Tibial artery (tissue), 4 donors: Measurements from ENCODE around the gene SYS1.

Experiments
- DNase-seq, 2 donors: peaks; one replicate each; pipeline ENCODE4 v3.0.0-alpha.2; 2019
- H3K27ac ChIP-seq, 2 donors: fragments of 200-600 bp; sonication (generic) in 1 of 2; 1 replicate in 1 of 2; 2 replicates in 1 of 2; pipeline ENCODE4 v1.5.1; 2018 to 2019; ENCODE audit warnings: mild to moderate bottlenecking in 1 of 2
- H3K27me3 ChIP-seq, 2 donors: fragments of 200-600 bp; sonication (generic) in 1 of 2; one replicate each; pipeline versions ENCODE4 v1.5.1 to v1.6.0; 2016 to 2019
- H3K36me3 ChIP-seq, 3 donors: fragments of 200-600 bp; sonication (generic) in 2 of 3; one replicate each; pipeline ENCODE4 v1.5.1; 2016 to 2019; ENCODE audit warnings: mild to moderate bottlenecking in 2 of 3
- H3K4me1 ChIP-seq, 4 donors: fragments of 200-600 bp; sonication (generic) in 2 of 4; 1 replicate in 3 of 4; 2 replicates in 1 of 4; pipeline ENCODE4 v1.5.1; 2016 to 2019
- H3K4me3 ChIP-seq, 2 donors: fragments of 200-600 bp; sonication (generic) in 1 of 2; 1 replicate in 1 of 2; 2 replicates in 1 of 2; pipeline ENCODE4 v1.5.1; 2018 to 2019; ENCODE audit warnings: mild to moderate bottlenecking in 2 of 2
- H3K9me3 ChIP-seq, 3 donors: fragments of 200-600 bp; sonication (generic) in 1 of 3; one replicate each; pipeline ENCODE4 v1.5.1; 2016 to 2019
- CTCF ChIP-seq, 2 experiments: fragments of 200-600 bp in 1 of 2; fragments of 450-650 bp in 1 of 2; IDR thresholded peaks; one replicate each; pipeline ENCODE4 v1.5.1; 2017 to 2019; ENCODE audit warnings: antibody characterized with exemption in 2 of 2, mild to moderate bottlenecking in 1 of 2, moderate library complexity in 1 of 2
- intact Hi-C: fragments of 100-400 bp; cut with DNase I; formaldehyde crosslinking; loops from one replicate; pipeline ENCODE4 v1.15.0; 2023; ENCODE audit warnings: low total_unique reads

The SYS1 gene

GRCh38 chr20:45325371-45325770, 37.6 kb upstream of the SYS1 start:
- no peak for DNase-seq
- H3K27me3 ChIP-seq = no peaks in the 10 kb centered on the region
- H3K4me3 ChIP-seq = no peak overlapping the region
- H3K9me3 ChIP-seq = no peaks in the 10 kb centered on the region
- no peak for TF ChIP-seq CTCF (IDR thresholded peaks at IDR 0.05)
- peaks cover 36 to 60% (median 46%) of the 10 kb centered on the region in 3 donors for H3K36me3 ChIP-seq
- intact Hi-C loops = no loop called here
- H3K27ac ChIP-seq = no peak overlapping the region
- H3K4me1 ChIP-seq = peaks cover 0 to 11% (median 0%) of the 10 kb centered on the region in 4 donors

GRCh38 chr20:45328451-45328850, 34.5 kb upstream of the SYS1 start:
- Histone ChIP-seq H3K4me3 (no peak overlapping the region), H3K36me3 (peaks cover 64 to 91% (median 74%) of the 10 kb centered on the region in 3 donors), H3K27ac (no peak overlapping the region), H3K4me1 (peaks cover 0 to 11% (median 0%) of the 10 kb centered on the region in 4 donors), H3K9me3 (no peaks in the 10 kb centered on the region), H3K27me3 (no peaks in the 10 kb centered on the region)
- TF ChIP-seq CTCF (IDR thresholded peaks at IDR 0.05) = no peak
- intact Hi-C loops = no loop called here
- DNase-seq = no peak

DNA sequence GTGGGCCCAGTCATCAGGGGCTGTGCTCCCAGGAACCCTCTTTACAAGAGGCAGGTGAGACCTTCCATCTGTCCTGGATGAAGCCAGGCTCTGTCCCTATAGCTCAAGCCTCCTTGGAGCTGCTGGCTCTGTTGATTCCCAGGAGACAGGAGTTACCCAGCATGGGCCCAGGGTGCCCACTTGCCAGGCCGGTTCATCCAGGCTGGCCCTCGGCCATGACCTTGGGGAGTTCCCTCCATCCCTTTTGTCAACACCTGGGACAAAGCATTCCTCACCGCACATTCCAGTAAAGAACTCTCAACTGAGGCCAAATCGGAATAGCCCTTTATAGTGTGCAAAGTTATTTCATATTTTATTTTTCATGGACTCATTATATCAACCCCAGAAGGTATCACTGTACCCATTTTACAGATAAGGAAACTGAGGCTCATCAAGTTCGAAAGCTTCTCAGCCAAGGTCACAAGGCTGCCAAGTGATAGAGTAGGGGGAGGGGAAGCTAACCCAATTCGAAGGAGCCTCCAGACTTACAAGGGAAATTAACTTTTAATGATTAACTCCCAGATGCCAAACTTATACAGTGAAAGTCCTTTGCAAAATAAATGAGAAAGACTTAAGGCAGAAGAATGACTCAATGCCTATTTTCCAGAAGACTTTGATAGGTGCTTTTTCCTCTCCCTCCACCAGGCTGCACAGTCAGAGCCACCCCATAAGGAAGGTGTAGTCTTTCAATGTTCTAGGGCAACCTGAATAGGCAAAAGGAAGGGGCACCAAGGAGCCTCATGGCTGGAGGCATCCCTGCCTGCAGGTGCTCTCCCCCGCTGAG, 33.2 kb upstream of the SYS1 start:
- Histone ChIP-seq H3K4me1 (peaks cover 0 to 11% (median 0%) of the 10 kb centered on the region in 4 donors), H3K36me3 (peaks cover 71 to 99% (median 74%) of the 10 kb centered on the region in 3 donors), H3K27me3 (no peaks in the 10 kb centered on the region), H3K27ac (no peak overlapping the region), H3K9me3 (no peaks in the 10 kb centered on the region), H3K4me3 (no peak overlapping the region)
- no peak for TF ChIP-seq CTCF (IDR thresholded peaks at IDR 0.05)
- DNase-seq = no peak
- intact Hi-C loops = no loop called here

DNA sequence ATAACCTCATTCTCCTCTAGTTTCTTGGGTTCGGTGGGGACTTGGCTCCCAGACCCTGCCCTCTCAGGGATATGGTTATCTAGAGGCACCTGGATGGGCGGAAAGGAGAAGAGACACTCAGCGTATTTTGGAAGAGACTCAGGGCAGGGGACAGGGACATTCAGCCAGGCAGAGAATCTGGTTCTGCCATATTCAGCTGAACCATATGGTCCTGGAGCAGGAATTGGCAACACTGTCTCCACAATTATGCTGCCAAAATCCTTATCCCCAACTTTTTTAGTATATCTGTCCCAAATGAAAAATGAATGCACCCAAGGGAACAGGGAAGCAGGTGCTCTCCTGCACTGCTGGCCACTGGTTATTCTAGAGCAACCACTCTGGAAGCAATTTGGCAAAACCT, 32.5 kb upstream of the SYS1 start:
- H3K4me1 ChIP-seq = peaks cover 0 to 12% (median 1%) of the 10 kb centered on the region in 4 donors
- intact Hi-C loops = no loop called here
- no peaks in the 10 kb centered on the region for H3K27me3 ChIP-seq
- H3K4me3 ChIP-seq = no peak overlapping the region
- no peaks in the 10 kb centered on the region for H3K9me3 ChIP-seq
- peaks cover 71 to 99% (median 76%) of the 10 kb centered on the region in 3 donors for H3K36me3 ChIP-seq
- no peak overlapping the region for H3K27ac ChIP-seq
- no peak for DNase-seq
- TF ChIP-seq CTCF (IDR thresholded peaks at IDR 0.05) = no peak

GRCh38 chr20:45336530-45337366, 26.2 kb upstream of the SYS1 start:
- Histone ChIP-seq H3K9me3 (no peaks in the 10 kb centered on the region), H3K36me3 (peaks cover 21 to 45% (median 30%) of the 10 kb centered on the region in 3 donors), H3K4me1 (peaks cover 5 to 66% (median 58%) of the 10 kb centered on the region in 4 donors), H3K4me3 (no peak overlapping the region), H3K27me3 (no peaks in the 10 kb centered on the region), H3K27ac (peak overlapping the region; percentile 86 to 98)
- peak; percentile 64 to 88 for DNase-seq
- intact Hi-C loops = loop anchor here (2.0 to 5.0 kb wide), 2 partner anchors 22 to 734 kb away; no protein-coding TSS in a partner anchor
- no peak for TF ChIP-seq CTCF (IDR thresholded peaks at IDR 0.05)
